Effector CD8-positive, alpha-beta T cell (primary cell): ENCODE results near the gene PRSS23.
"Not testable (repeated sequence)": the region's sequence is repeated elsewhere in the genome, so short reads cannot be mapped to it uniquely, and the experiment has no call there.

ENCODE experiments used
- DNase-seq: peaks from one replicate; lab custom pipeline; 2025; lab: John Stamatoyannopoulos, UW
- total RNA-seq, 4 experiments: gene quantifications; one replicate each; lab custom pipeline; 2026; lab: John Stamatoyannopoulos, UW

PRSS23 gene, protein sequence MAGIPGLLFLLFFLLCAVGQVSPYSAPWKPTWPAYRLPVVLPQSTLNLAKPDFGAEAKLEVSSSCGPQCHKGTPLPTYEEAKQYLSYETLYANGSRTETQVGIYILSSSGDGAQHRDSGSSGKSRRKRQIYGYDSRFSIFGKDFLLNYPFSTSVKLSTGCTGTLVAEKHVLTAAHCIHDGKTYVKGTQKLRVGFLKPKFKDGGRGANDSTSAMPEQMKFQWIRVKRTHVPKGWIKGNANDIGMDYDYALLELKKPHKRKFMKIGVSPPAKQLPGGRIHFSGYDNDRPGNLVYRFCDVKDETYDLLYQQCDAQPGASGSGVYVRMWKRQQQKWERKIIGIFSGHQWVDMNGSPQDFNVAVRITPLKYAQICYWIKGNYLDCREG
- total RNA-seq, result 2.4 to 23.3 (median 16.6) reads per million in 4 experiments

GRCh38 chr11:86800076-86800959 lies at the start of gene PRSS23:
PRSS23 (plus strand) TSS chr11:86800542; CDS start chr11:86807644, 7,102 bp downstream.
- no peak for DNase-seq

DNA sequence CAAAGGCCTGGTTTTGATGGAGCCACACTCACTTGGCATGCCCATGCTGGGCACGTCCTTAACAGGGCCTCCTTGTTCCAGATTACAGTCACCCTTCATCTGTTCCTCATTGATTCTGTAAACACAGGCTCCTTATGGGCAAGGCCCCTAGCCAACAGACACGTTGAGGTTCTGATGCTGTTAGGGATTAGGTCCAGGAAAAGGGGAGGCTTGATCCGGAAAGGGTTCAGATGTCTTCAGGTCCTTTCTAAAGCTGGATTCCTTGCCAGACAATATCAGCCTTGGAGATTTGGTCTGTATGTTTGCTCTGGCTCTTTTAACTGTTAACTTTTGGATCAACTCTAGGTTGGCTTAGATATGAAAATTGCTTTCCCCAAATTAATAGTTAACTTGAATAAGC lies 46.9 kb upstream of the PRSS23 start:
- no peak for DNase-seq

- no peak for DNase-seq
Observed at GRCh38 chr11:86755146-86755545, 45.2 kb upstream of the PRSS23 start.

DNA sequence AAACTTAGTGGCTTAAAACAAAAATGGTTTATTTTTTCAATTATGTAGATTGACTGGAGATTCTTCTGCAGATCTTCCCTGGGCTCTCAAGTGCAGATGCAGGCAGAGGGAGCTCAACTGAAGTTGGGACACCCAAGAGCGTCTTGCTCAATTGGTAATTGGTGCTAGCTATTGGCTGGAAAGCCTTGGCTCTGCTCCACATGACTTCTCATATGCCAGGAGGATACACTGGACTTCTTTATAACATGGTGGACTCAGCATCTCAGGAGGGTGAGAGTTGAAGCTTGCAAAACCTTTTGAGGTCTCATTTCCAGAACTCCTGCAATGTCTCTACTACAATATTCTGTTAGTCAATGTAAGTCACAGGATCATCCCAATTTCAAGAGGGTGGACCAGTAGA lies 42.2 kb upstream of the PRSS23 start:
- DNase-seq, result no peak

- no peak for DNase-seq
Observed at GRCh38 chr11:86760577-86760976, 39.8 kb upstream of the PRSS23 start.

DNA sequence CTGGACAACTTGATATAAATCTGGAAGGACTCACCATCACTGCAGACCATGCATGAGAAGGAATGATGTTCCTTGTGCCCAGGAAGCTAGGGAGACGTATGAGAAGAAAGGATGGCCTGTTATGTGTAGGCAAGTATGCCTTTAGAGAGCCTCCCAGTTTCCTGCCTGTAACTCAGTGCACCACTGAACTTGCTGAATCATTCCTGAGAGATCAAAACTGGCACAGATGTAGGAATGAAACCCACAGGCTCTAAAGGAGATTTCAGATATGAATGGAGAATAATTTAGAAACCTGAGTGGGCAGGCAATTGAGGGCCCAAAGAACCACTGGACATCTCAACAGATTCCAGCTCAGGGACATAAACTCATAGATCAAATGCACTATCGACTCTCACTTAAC lies 38.4 kb upstream of the PRSS23 start:
- DNase-seq, result no peak

DNA sequence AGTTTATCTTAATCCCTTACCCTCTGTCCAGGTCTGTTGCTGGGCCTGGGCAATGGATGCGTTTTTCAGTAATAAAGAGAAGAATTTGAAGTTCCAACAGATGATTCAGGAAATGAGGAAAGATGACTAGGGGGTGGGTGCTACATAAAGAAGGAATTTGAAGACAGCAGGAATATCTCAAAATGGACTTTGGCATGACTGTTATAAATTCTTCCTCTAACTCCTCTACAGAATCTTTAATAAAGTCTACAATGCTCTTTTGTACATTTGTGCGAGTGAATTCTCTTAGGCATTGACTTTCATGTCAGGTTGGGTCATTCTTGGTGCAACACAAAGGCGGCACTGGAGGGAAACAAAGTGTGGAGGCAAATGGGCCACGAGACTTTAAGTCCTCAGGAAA lies 35.1 kb upstream of the PRSS23 start:
- no peak for DNase-seq

DNA sequence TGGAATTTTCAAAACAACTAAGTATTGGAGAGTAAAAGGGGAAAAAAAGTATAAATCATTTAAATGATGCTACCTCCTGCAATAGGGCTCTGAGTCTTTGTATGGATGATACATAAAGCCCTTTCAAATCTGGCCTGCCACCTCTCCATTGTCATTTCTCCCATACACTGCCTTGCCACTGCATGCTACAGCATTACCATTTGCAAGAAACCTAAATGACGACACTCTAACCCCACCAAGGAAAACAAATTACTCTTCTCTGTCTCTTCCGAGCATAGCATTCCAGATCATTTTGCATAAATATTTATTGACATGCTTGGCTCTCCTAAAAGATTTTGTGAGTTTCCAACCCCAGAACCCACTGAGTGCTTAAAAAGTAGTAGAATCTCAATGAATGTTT lies 34.5 kb upstream of the PRSS23 start:
- DNase-seq, result no peak

DNA sequence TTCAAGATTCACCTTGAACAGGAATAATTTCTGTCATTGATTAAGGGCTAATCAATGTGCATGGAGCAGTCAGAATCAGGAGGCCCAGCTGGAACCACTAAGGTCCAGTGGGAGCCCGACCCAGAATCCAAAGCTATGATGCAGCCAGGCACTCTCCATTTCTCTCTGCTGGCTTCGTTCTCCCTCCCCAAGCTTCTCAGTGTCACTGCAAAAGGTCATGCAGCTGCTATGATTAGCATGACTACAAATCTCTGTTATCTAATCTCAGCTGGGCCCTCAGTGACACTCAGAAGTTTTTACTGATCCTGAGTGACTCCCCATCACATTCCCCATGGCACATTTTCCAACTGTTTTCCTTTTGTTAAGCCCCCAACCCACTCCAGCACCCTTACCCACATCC lies 31.1 kb upstream of the PRSS23 start:
- DNase-seq, result no peak

GRCh38 chr11:86770473-86771027 lies 29.8 kb upstream of the PRSS23 start:
- not testable (repeated sequence) for DNase-seq

DNA sequence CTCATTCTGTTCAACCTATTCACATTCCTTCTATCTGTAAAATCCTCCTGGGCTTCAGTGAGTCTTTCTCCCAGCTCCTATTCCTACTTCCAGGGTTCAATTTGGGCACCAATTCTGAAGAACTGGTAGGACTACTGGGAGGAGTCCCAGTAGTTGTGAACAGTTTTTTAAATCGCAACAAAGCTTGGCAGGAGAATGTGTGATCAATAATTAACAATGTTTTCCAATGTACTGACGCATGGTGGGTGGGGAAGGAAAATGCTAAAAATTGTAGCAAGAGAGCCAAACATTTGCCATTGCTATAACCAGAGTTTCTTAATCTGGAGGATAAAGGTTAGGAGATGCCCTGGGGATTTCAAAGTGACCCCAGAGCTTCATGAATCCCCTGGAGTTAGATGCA lies 27.3 kb upstream of the PRSS23 start:
- DNase-seq, result no peak

GRCh38 chr11:86773513-86774252 lies 26.7 kb upstream of the PRSS23 start:
- DNase-seq, result no peak

- DNase-seq, result no peak
Observed at GRCh38 chr11:86774417-86774816, 25.9 kb upstream of the PRSS23 start.

DNA sequence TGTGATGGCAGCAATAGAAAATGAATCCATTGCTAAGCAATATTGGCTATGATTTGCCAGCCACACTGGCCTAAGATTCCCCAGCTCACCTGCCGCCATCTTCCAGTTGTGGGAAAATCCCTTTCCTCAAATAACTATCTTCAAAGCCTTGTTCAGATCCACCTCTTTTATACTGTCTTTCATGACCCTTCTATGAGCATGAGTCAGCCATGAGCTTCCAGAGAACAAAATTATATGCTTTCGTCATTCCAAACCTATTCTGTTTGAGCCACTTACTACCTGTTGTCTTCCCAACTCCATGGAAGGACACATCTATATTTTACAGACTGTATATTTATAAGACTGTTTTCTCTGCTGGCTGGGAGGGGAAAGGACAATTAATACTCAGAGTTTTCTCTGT lies 25.0 kb upstream of the PRSS23 start:
- no peak for DNase-seq

DNA sequence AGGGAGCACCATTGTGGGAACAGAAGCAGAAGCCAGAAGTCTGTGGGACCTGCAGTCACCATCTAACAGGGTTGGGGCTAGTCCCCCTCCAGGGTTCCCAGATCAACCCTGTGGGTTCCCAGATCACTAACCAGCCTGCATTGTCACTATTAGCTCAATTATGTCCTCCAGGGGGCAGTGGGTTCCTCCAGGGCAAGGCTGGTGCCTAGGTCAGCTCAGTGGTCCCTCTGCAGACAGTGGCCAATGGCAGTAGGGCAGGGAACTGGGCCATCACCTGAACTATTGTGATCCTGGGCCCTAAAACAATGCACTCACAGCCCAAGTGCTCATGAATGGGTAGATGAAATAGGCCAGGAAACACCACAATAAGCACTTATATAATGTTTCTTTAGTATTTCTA lies 18.8 kb upstream of the PRSS23 start:
- DNase-seq, result no peak

DNA sequence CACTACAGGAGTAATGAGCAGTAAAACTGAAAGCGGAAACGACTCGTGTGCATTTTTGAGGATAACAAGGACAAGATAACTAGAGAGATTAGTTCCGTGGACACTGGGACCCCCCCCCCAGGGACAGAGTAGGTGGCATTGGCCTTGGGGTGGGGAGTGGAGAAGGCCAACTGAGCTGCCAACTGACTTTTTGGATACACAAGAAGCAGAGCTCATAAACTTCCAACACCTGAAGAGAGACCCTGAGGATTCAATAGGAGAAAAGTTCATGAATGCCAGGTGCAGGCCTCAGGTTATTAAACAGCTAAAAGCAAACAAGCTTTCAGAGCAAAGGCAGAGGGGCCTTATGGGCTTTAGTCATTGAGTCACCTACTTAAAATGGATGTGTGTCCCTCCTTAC lies 17.6 kb upstream of the PRSS23 start:
- DNase-seq, result no peak

DNA sequence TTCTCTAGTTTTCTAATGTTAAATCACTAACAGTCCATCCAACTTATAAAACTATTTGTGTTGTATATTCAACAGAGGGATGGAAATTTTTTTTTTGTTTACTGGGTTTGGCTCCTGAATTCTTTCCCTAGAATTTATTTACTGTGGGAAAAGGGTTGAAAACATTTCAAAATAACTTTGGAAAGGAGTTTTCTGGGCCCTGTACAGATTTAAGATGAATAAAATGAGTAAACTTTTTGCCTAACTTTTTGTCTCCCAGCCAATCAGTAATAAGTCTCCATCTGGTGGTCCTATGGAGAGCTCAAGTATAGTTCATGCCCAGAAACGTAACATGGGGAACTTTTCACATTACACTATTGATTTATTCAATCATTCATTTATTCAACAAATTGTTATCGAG lies 16.7 kb upstream of the PRSS23 start:
- no peak for DNase-seq

DNA sequence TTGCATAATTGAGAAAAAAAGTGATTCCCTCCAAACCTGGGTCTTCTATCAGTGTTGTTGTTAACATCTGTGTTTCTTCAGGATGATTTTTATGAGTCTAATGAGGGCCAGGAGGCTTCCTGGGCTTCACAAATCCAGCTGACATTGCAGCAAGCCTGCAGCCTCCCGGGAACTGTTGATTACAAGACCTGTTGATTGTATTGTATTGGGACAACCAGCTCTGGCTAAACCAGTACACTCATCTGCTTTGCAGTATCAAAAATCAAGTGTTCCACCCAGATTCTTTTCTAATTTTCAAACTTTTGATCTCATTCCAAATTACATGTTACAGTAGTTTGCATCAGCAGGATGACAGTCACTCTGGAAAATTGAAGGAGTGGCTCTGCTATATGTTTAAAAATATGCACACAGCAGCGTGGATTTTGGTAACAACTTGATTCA lies 16.1 kb upstream of the PRSS23 start:
- DNase-seq, result no peak

- DNase-seq, result no peak
Observed at GRCh38 chr11:86785576-86785975, 14.8 kb upstream of the PRSS23 start.

DNA sequence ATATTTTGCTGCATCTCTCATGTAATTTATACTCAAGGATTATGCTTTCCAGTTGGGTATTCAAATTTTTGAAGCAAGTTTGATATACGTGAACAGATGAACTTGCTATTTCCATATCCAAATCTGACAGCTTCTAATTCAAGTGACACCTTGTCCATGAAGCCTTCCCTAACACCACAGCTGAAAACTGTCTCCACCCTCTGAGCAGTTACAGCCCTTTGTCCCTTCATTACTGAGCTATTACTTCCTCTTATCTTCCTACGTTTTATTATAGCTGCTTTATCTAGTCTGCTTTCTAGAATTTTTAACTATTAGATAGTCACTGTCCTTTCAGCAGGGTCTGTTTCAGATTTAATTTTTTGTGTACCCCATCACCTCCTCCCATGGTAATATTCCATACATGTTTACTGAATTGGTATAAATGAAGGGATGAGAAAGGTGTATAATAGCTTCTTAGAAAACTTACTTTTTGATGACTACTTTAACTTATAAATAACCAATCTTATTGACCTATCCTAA lies 13.3 kb upstream of the PRSS23 start:
- DNase-seq, result no peak

DNA sequence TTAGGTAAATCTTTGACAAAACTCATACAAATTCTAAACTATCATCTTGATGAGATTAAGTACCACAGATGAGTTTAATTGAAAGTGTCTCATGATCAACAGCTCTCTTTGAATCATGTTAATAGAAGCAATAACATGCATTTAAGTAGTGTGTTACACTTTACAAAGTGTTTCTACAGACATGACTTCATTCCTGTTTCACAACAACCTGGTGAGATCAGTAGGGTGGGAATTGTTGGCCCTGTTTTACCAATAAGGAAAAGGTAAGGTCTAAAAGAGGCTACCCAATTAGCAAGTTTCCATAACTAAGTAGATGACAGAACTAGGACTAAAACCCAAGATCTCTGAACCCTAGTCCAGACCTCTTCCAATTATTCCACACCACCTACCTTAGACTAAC lies 12.7 kb upstream of the PRSS23 start:
- DNase-seq, result no peak
